Thyroid gland (tissue), 4 donors: Measurements from ENCODE around the gene SEPTIN11.

Source experiments
- CTCF ChIP-seq, 6 experiments: fragments of 200-600 bp in 3 of 6; fragments of 450-650 bp in 3 of 6; sonication (generic) in 3 of 6; IDR thresholded peaks; one replicate each; pipeline ENCODE4 v1.5.1; 2016 to 2019; ENCODE audit warnings: antibody characterized with exemption in 6 of 6, mild to moderate bottlenecking in 2 of 6, inconsistent platforms in 1 of 6, moderate library complexity in 1 of 6
- POLR2A ChIP-seq, 2 donors: fragments of 450-650 bp; IDR thresholded peaks; one replicate each; pipeline ENCODE4 v1.6.1; 2017; ENCODE audit warnings: antibody characterized with exemption in 2 of 2, mild to moderate bottlenecking in 2 of 2, moderate library complexity in 1 of 2

- TF ChIP-seq CTCF (IDR thresholded peaks at IDR 0.05), result no peak
- TF ChIP-seq POLR2A (IDR thresholded peaks at IDR 0.05), result no peak
These were observed 32.1 kb downstream of the SEPTIN11 start for GRCh38 chr4:76981644-76982043.
